ENCODE measurements around the gene PRSS53. TPM values are rescaled to one million over a fixed set of nuclear protein-coding genes. Genes with fewer than 3 reads are reported as not detected.

Gene PRSS53
- total and polyA plus RNA-seq, 2 donors from 2014 or later: 0.99 to 2.6 TPM

- Histone ChIP-seq H3K27ac (ENCODE audit: low read depth in 2 of 2, low read length in 2 of 2) (no peak overlapping the region), H3K27me3 (ENCODE audit: control insufficient read depth, insufficient read depth, low read length) (no peaks in the 10 kb centered on the region), H3K36me3 (ENCODE audit: control insufficient read depth in 2 of 3, insufficient read depth in 3 of 3, low read length in 3 of 3) (peaks cover 0 to 22% (median 13%) of the 10 kb centered on the region in 3 donors), H3K4me1 (ENCODE audit: control insufficient read depth in 2 of 3, insufficient read depth in 2 of 3, low read depth in 1 of 3, low read length in 3 of 3) (no peaks in the 10 kb centered on the region), H3K4me3 (ENCODE audit: low read length in 3 of 3) (no peak overlapping the region), H3K9ac (ENCODE audit: low read length in 3 of 3) (no peak overlapping the region), H3K9me3 (ENCODE audit: control insufficient read depth in 2 of 3, insufficient read depth in 1 of 3, low read length in 3 of 3) (no peaks in the 10 kb centered on the region)
- DNase-seq (no peak), FAIRE-seq (no peak)
- intact Hi-C loops (cut with DNase I): no loop called here
- TF ChIP-seq CTCF (IDR thresholded peaks at IDR 0.05; ENCODE audit: borderline replicate concordance, extremely low read depth, insufficient read depth): no peak
These were observed 45.9 kb downstream of the PRSS53 start for GRCh38 chr16:31042866-31043265.

GRCh38 chr16:31038993-31039392, 49.8 kb downstream of the PRSS53 start:
- Histone ChIP-seq H3K36me3 (ENCODE audit: control insufficient read depth in 2 of 3, insufficient read depth in 3 of 3, low read length in 3 of 3) (peaks cover 0 to 27% (median 15%) of the 10 kb centered on the region in 3 donors), H3K4me3 (ENCODE audit: low read length in 3 of 3) (no peak overlapping the region), H3K27ac (ENCODE audit: low read depth in 2 of 2, low read length in 2 of 2) (no peak overlapping the region), H3K9me3 (ENCODE audit: control insufficient read depth in 2 of 3, insufficient read depth in 1 of 3, low read length in 3 of 3) (no peaks in the 10 kb centered on the region), H3K27me3 (ENCODE audit: control insufficient read depth, insufficient read depth, low read length) (no peaks in the 10 kb centered on the region), H3K4me1 (ENCODE audit: control insufficient read depth in 2 of 3, insufficient read depth in 2 of 3, low read depth in 1 of 3, low read length in 3 of 3) (peaks cover 0 to 8% (median 6%) of the 10 kb centered on the region in 3 donors), H3K9ac (ENCODE audit: low read length in 3 of 3) (no peak overlapping the region)
- FAIRE-seq: no peak
- no peak for DNase-seq
- TF ChIP-seq CTCF (IDR thresholded peaks at IDR 0.05; ENCODE audit: borderline replicate concordance, extremely low read depth, insufficient read depth): no peak
- intact Hi-C loops (cut with DNase I): no loop called here

- H3K9ac ChIP-seq (ENCODE audit: low read length in 3 of 3): no peak overlapping the region
- H3K9me3 ChIP-seq (ENCODE audit: control insufficient read depth in 2 of 3, insufficient read depth in 1 of 3, low read length in 3 of 3): no peaks in the 10 kb centered on the region
- no peak for DNase-seq
- no peaks in the 10 kb centered on the region for H3K27me3 ChIP-seq (ENCODE audit: control insufficient read depth, insufficient read depth, low read length)
- H3K4me1 ChIP-seq (ENCODE audit: control insufficient read depth in 2 of 3, insufficient read depth in 2 of 3, low read depth in 1 of 3, low read length in 3 of 3): peaks cover 0 to 14% (median 8%) of the 10 kb centered on the region in 3 donors
- intact Hi-C loops (cut with DNase I): no loop called here
- no peak for FAIRE-seq
- no peak overlapping the region for H3K27ac ChIP-seq (ENCODE audit: low read depth in 2 of 2, low read length in 2 of 2)
- H3K4me3 ChIP-seq (ENCODE audit: low read length in 3 of 3): peak overlapping the region in 1 of 3 donors; percentile 7
- no peak for TF ChIP-seq CTCF (IDR thresholded peaks at IDR 0.05; ENCODE audit: borderline replicate concordance, extremely low read depth, insufficient read depth)
- H3K36me3 ChIP-seq (ENCODE audit: control insufficient read depth in 2 of 3, insufficient read depth in 3 of 3, low read length in 3 of 3): peaks cover 0 to 23% (median 15%) of the 10 kb centered on the region in 3 donors
These were observed 52.1 kb downstream of the PRSS53 start for GRCh38 chr16:31036691-31037090.

Data from kidney (tissue), 14 donors.